ENCODE results near the gene TNFRSF17.

The TNFRSF17 gene

DNA sequence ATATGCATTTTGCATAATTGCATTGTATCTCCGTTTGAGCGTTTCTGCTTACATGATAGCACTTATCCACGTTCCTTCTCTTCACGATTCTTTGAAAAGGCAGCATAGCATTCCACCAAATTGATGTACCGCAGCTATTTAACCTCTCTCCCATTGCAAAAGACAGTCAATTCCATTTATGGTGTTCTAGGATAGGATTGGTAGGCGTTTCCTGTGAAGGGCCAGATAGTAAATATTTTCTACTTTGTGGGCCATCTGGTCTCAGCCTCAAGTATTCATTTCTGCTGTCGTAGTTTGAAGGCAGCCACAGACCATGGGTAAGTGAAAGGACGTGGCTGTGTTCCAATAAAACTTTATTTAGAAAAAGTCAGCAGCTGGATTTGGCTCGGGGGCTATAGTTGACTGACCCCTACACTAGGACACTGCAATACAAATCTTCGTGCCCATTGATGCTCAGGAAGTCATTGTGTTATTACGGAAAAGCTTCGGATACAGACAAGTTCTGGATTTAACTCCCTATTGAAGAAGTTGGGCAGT is 21.6 kb downstream of the TNFRSF17 start:
- H3K9ac ChIP-seq (ENCODE audit: low read depth in 1 of 2, low read length in 2 of 2), result no peak overlapping the region
- no peaks in the 10 kb centered on the region for H3K9me3 ChIP-seq (ENCODE audit: control insufficient read depth in 1 of 2, low read length in 2 of 2)
- no peak overlapping the region for H3K4me3 ChIP-seq (ENCODE audit: low read depth in 1 of 2, low read length in 2 of 2)
- H3K27ac ChIP-seq (ENCODE audit: low read depth, low read length), result no peak overlapping the region
- no peaks in the 10 kb centered on the region for H3K27me3 ChIP-seq (ENCODE audit: control insufficient read depth in 1 of 2, insufficient read depth in 2 of 2, low read length in 2 of 2)
- no peaks in the 10 kb centered on the region for H3K36me3 ChIP-seq (ENCODE audit: control insufficient read depth in 1 of 2, insufficient read depth in 2 of 2, low read length in 2 of 2)
- no peaks in the 10 kb centered on the region for H3K4me1 ChIP-seq (ENCODE audit: control insufficient read depth in 1 of 2, insufficient read depth in 2 of 2, low read length in 2 of 2)

DNA sequence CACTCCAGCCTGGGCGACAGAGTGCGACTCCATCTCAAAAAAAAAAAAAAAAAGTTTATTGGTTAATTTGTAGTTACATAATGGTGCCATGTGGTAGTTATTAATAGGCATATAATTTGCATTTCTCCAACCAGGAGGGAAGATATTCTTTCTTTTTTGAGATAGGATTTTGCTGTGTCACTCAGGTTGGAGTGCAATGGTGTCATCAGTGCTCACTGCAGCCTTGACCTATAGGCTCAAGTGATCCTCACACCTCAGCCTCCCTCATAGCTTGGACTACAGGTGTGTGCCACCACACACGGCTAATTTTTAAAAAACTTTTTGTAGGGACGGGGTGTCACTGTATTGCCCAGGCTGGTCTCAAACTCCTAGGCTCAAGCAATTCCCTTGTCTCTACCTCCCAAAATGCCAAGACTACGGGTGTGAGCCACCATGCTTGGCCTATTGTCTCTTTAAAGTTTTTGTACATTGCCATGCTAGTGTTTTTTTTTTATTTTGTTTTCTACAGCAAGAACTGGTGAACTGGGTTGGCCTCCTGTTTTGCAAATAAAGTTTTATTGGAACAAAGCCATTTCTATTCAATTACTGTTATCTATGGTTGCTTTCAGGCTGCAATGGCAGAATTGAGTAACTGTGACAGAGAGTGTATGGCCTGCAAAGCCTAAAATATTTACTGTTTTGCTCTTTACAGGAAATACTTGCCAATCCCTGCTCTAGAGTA is 23.4 kb downstream of the TNFRSF17 start:
- Histone ChIP-seq H3K9me3 (ENCODE audit: control insufficient read depth in 1 of 2, low read length in 2 of 2) (no peaks in the 10 kb centered on the region), H3K4me3 (ENCODE audit: low read depth in 1 of 2, low read length in 2 of 2) (no peak overlapping the region), H3K4me1 (ENCODE audit: control insufficient read depth in 1 of 2, insufficient read depth in 2 of 2, low read length in 2 of 2) (no peaks in the 10 kb centered on the region), H3K36me3 (ENCODE audit: control insufficient read depth in 1 of 2, insufficient read depth in 2 of 2, low read length in 2 of 2) (no peaks in the 10 kb centered on the region), H3K9ac (ENCODE audit: low read depth in 1 of 2, low read length in 2 of 2) (no peak overlapping the region), H3K27me3 (ENCODE audit: control insufficient read depth in 1 of 2, insufficient read depth in 2 of 2, low read length in 2 of 2) (no peaks in the 10 kb centered on the region), H3K27ac (ENCODE audit: low read depth, low read length) (no peak overlapping the region)

DNA sequence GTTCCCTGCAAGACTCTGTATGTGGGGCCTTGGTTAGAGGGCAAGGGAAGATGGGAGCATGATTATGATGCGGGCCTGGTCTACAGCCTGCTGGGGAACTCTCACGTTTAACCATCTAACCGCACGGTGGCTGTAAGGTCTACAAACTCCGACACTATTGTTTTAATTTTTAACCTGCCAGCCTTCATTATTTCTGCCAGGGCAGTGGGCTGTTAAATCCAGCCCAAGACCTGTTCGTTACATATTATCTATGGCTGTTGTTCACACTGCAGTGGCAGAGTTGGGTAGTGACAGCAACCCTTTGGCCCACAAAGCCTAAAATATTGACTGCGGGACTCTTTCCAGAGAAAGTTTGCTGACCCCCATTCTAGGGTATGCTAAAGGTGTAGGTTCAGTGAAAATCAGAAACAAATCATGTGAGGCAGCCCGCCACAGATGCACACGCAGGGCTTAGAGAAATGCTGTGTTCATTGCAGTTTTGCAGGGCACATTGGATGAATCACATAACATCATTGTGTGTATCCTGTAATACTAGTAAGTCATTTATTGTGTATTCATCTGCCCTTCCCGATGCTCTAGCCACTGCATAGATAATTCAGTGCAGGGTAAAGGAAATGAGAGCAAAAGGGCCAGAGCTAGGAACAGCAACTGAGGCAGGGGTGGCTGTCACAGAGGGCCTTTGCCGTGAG is 25.8 kb downstream of the TNFRSF17 start:
- no peak overlapping the region for H3K27ac ChIP-seq (ENCODE audit: low read depth, low read length)
- no peaks in the 10 kb centered on the region for H3K36me3 ChIP-seq (ENCODE audit: control insufficient read depth in 1 of 2, insufficient read depth in 2 of 2, low read length in 2 of 2)
- peaks cover 0 to 9% of the 10 kb centered on the region in 2 donors for H3K4me1 ChIP-seq (ENCODE audit: control insufficient read depth in 1 of 2, insufficient read depth in 2 of 2, low read length in 2 of 2)
- H3K9me3 ChIP-seq (ENCODE audit: control insufficient read depth in 1 of 2, low read length in 2 of 2), result no peaks in the 10 kb centered on the region
- H3K9ac ChIP-seq (ENCODE audit: low read depth in 1 of 2, low read length in 2 of 2), result no peak overlapping the region
- H3K4me3 ChIP-seq (ENCODE audit: low read depth in 1 of 2, low read length in 2 of 2), result no peak overlapping the region
- H3K27me3 ChIP-seq (ENCODE audit: control insufficient read depth in 1 of 2, insufficient read depth in 2 of 2, low read length in 2 of 2), result no peaks in the 10 kb centered on the region

DNA sequence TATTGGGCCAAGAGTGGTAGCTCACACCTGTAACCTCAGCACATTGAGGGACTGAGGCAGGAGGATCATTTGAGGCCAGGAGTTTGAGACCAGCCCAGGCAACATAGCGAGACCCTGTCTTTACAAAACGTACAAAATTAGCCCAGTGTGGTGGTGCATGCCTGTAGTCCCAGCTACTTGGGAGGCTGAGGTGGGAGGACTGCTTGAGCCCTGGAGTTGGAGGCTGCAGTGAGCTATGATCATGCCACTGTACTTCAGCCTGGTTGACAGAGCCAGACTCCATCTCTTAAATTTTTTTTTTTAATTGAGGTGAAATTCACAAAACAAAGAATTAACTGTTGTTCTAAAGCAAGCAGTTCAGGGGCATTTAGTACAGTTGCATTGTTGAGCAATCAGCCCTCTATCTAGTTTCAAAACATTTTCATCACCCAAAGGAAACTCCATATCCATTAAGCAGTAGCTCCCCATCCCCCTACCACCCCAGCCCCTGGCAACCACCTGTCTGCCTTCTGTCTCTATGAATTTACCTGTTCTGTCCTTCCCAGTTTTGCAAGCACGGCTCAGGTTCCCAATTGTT is 27.1 kb downstream of the TNFRSF17 start:
- H3K4me3 ChIP-seq (ENCODE audit: low read depth in 1 of 2, low read length in 2 of 2), result no peak overlapping the region
- no peak overlapping the region for H3K9ac ChIP-seq (ENCODE audit: low read depth in 1 of 2, low read length in 2 of 2)
- H3K27ac ChIP-seq (ENCODE audit: low read depth, low read length), result no peak overlapping the region
- no peaks in the 10 kb centered on the region for H3K36me3 ChIP-seq (ENCODE audit: control insufficient read depth in 1 of 2, insufficient read depth in 2 of 2, low read length in 2 of 2)
- H3K27me3 ChIP-seq (ENCODE audit: control insufficient read depth in 1 of 2, insufficient read depth in 2 of 2, low read length in 2 of 2), result no peaks in the 10 kb centered on the region
- H3K9me3 ChIP-seq (ENCODE audit: control insufficient read depth in 1 of 2, low read length in 2 of 2), result no peaks in the 10 kb centered on the region
- H3K4me1 ChIP-seq (ENCODE audit: control insufficient read depth in 1 of 2, insufficient read depth in 2 of 2, low read length in 2 of 2), result peaks cover 0 to 9% of the 10 kb centered on the region in 2 donors

DNA sequence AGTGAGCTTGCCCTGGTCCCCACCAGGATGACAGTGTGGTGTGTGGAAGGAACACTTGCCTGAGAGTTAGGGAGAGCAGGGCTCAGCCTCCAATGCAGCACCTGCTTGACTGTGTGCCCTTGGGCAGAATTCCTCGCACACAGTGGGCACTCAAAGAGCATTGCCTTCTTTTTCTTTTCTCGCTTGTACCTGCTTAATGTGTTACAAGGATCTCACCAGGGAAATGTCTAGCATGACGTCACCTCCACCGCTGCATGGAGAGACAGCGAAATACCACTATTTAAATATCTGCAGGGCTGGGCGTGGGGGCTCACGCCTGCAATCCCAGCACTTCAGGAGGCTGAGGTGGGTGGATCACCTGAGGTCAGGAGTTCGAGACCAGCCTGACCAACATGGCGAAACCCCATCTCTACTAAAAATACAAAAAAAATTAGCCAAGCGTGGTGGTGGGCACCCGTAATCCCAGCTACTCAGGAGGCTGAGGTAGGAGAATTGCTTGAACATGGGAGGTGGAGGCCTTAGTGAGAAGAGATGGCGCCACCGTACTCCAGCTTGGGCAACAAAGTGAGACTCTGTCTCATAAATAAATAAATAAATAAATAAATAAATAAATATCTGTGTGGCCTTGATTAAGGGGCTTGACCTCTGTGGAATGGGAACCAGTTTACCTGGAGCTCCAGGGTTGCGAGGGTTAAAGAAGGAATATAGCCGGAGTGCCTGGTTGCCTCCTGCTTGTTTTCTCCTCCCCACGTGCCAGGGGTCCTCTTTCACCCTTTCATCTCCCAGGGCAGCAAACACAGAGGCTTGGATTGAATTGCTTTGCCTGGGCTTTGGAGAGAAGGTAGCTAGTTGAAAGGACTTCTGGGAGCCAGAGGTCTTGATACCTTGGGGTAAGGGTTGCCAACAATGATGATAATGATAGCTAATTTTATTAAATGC is 27.8 kb downstream of the TNFRSF17 start:
- H3K9me3 ChIP-seq (ENCODE audit: control insufficient read depth in 1 of 2, low read length in 2 of 2), result no peaks in the 10 kb centered on the region
- H3K4me1 ChIP-seq (ENCODE audit: control insufficient read depth in 1 of 2, insufficient read depth in 2 of 2, low read length in 2 of 2), result peaks cover 0 to 9% of the 10 kb centered on the region in 2 donors
- H3K9ac ChIP-seq (ENCODE audit: low read depth in 1 of 2, low read length in 2 of 2), result no peak overlapping the region
- no peaks in the 10 kb centered on the region for H3K27me3 ChIP-seq (ENCODE audit: control insufficient read depth in 1 of 2, insufficient read depth in 2 of 2, low read length in 2 of 2)
- no peaks in the 10 kb centered on the region for H3K36me3 ChIP-seq (ENCODE audit: control insufficient read depth in 1 of 2, insufficient read depth in 2 of 2, low read length in 2 of 2)
- no peak overlapping the region for H3K4me3 ChIP-seq (ENCODE audit: low read depth in 1 of 2, low read length in 2 of 2)
- no peak overlapping the region for H3K27ac ChIP-seq (ENCODE audit: low read depth, low read length)

DNA sequence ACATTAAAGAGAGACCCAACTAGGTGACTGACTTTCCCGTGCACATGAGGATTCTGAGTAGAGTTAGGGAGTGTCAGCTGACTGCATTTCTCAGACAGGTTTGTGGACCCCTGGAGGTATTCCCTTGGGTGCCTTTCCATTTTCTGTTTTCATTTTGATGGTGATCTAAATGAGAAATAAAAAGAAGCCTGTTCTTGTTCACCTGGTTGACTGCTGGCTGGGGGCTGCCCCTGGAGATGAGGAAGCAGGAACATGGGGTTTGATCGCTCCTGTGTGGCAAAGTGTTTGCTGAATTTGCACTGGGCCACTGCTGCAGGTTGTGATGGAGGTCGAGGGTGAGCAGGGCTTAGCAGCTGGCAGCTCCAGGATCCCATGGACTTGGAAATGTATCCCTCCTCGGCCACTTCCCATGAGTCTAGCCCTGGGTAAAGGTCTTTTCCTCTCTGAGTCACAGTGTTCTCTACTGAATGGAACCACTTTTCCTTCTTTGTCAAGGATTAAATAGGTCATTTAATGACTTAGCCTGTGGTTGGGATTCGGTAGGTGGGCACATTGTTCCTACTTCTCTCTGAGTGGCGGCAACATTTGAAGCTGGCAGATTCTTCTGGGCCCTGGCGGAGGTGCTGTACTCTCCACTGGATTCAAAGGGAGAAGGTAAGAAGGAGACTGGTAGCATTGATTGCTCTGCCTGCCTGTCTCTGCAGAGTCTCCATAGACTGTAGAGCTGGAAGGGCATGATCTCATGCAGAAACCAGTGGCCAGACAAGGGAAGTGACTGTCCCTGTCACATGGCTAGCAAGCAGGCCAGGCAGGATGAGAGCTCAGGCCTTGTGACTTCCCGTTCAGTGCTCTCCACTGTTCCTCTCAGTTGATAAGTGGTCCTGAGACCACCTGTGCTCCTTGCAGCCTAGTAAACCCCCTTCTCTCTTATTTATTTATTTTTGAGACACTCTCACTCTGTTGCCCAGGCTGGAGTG is 29.4 kb downstream of the TNFRSF17 start:
- H3K9ac ChIP-seq (ENCODE audit: low read depth in 1 of 2, low read length in 2 of 2), result no peak overlapping the region
- no peaks in the 10 kb centered on the region for H3K27me3 ChIP-seq (ENCODE audit: control insufficient read depth in 1 of 2, insufficient read depth in 2 of 2, low read length in 2 of 2)
- no peaks in the 10 kb centered on the region for H3K36me3 ChIP-seq (ENCODE audit: control insufficient read depth in 1 of 2, insufficient read depth in 2 of 2, low read length in 2 of 2)
- no peak overlapping the region for H3K4me3 ChIP-seq (ENCODE audit: low read depth in 1 of 2, low read length in 2 of 2)
- H3K9me3 ChIP-seq (ENCODE audit: control insufficient read depth in 1 of 2, low read length in 2 of 2), result no peaks in the 10 kb centered on the region
- H3K27ac ChIP-seq (ENCODE audit: low read depth, low read length), result no peak overlapping the region
- peaks cover 0 to 9% of the 10 kb centered on the region in 2 donors for H3K4me1 ChIP-seq (ENCODE audit: control insufficient read depth in 1 of 2, insufficient read depth in 2 of 2, low read length in 2 of 2)

DNA sequence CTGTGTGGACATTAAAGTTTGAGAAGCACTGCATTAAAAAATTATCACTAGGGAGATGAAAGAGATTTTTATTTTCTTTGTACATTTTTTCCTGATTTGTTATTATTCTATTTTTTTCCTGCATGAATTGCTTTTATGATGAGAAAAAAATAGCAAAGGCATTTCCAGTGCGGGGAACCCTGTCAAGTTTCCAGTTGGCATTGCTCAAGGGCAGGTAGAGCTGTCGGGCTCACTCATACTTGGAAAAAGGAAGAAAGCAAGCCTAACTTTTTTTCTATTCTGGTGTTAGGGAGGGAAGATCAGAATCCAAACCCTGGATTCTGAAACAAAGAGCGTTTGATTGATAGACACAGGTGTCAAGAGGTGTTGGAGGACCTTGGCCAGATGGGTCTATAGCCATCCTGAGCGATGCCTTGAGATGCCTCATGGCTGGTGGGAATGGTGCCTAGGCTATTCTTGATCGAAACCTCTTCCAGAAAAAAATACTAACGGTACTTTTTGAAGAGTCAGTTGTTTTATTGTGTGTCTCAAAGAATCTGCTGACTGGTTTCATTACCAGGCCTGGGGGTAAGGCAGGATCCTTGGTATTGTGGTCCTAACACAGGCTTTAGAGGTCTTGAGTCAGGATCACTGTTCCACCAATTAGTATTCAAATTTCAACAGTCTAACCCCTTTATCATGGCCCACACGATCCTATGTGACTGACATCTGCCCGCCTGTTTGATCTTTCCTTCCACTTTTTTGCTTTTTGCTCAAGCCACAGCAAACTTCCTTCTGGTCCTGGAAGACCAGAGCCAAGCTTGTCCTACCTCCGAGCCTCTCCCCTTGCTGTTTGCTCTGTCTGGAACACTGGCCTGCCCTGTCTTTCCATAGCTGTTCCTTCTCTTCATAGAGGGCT is 31.7 kb downstream of the TNFRSF17 start:
- H3K9ac ChIP-seq (ENCODE audit: low read depth in 1 of 2, low read length in 2 of 2), result no peak overlapping the region
- H3K27me3 ChIP-seq (ENCODE audit: control insufficient read depth in 1 of 2, insufficient read depth in 2 of 2, low read length in 2 of 2), result no peaks in the 10 kb centered on the region
- H3K9me3 ChIP-seq (ENCODE audit: control insufficient read depth in 1 of 2, low read length in 2 of 2), result no peaks in the 10 kb centered on the region
- no peak overlapping the region for H3K4me3 ChIP-seq (ENCODE audit: low read depth in 1 of 2, low read length in 2 of 2)
- peaks cover 0 to 6% of the 10 kb centered on the region in 2 donors for H3K36me3 ChIP-seq (ENCODE audit: control insufficient read depth in 1 of 2, insufficient read depth in 2 of 2, low read length in 2 of 2)
- H3K27ac ChIP-seq (ENCODE audit: low read depth, low read length), result no peak overlapping the region
- H3K4me1 ChIP-seq (ENCODE audit: control insufficient read depth in 1 of 2, insufficient read depth in 2 of 2, low read length in 2 of 2), result peaks cover 0 to 9% of the 10 kb centered on the region in 2 donors

DNA sequence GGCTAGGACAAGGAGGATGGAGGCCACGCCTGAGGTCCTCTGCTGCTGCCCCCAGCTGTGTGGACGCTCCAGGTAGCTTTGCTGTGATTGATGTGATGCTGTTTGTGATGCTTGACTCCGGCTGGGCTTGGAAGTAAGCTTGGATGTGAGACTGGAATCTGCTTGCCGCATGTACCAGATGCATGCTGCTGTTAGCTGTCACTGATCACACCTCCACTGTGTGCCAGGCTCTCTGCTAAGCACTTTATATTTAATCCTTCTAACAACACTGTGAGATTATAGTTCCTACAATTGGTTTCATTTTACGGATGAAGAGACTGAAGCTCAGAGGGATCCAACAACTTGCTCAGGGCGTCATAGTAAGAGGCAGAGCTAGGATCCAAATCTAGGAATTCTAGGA is 35.0 kb downstream of the TNFRSF17 start:
- Histone ChIP-seq H3K4me1 (ENCODE audit: control insufficient read depth in 1 of 2, insufficient read depth in 2 of 2, low read length in 2 of 2) (no peaks in the 10 kb centered on the region), H3K27me3 (ENCODE audit: control insufficient read depth in 1 of 2, insufficient read depth in 2 of 2, low read length in 2 of 2) (no peaks in the 10 kb centered on the region), H3K9ac (ENCODE audit: low read depth in 1 of 2, low read length in 2 of 2) (no peak overlapping the region), H3K4me3 (ENCODE audit: low read depth in 1 of 2, low read length in 2 of 2) (no peak overlapping the region), H3K36me3 (ENCODE audit: control insufficient read depth in 1 of 2, insufficient read depth in 2 of 2, low read length in 2 of 2) (peaks cover 0 to 16% of the 10 kb centered on the region in 2 donors), H3K27ac (ENCODE audit: low read depth, low read length) (no peak overlapping the region), H3K9me3 (ENCODE audit: control insufficient read depth in 1 of 2, low read length in 2 of 2) (no peaks in the 10 kb centered on the region)
